ENCODE data around the gene TXNL1. TPM values are rescaled to one million over a fixed set of nuclear protein-coding genes. Genes with fewer than 3 reads are reported as not detected.

Gene TXNL1
- total RNA-seq, result 10 to 100 TPM; 54.3 to 57.7 TPM
- 10 to 100 TPM; 49.8 to 76.7 TPM for polyA plus RNA-seq
- long read RNA-seq, donor 1, full-length matches to known transcripts, result 52 of 78 reads
- long read RNA-seq, donor 1, partial matches to known transcripts, result 26 of 78 reads
- long read RNA-seq, donor 1, other reads (novel, unspliced or antisense), result 0 of 78 reads
- long read RNA-seq, donor 2, full-length matches to known transcripts, result 20 of 44 reads
- long read RNA-seq, donor 2, partial matches to known transcripts, result 24 of 44 reads
- long read RNA-seq, donor 2, other reads (novel, unspliced or antisense), result 0 of 44 reads
- long read RNA-seq, donor 3, full-length matches to known transcripts, result 18 of 42 reads
- long read RNA-seq, donor 3, partial matches to known transcripts, result 24 of 42 reads
- long read RNA-seq, donor 3, other reads (novel, unspliced or antisense), result 0 of 42 reads
- long read RNA-seq, donor 4, full-length matches to known transcripts, result 17 of 35 reads
- long read RNA-seq, donor 4, partial matches to known transcripts, result 18 of 35 reads
- long read RNA-seq, donor 4, other reads (novel, unspliced or antisense), result 0 of 35 reads
- long read RNA-seq, donor 5, full-length matches to known transcripts, result 71 of 107 reads
- long read RNA-seq, donor 5, partial matches to known transcripts, result 36 of 107 reads
- long read RNA-seq, donor 5, other reads (novel, unspliced or antisense), result 0 of 107 reads

GRCh38 chr18:56638232-56639103, at the start of gene TXNL1:
TSS of gene TXNL1 (minus strand) at chr18:56638592. CDS start at chr18:56638440, 152 bp downstream.
- H3K36me3 ChIP-seq (ENCODE audit: control insufficient read depth in 4 of 4, insufficient read depth in 4 of 4, low read length in 4 of 4), result peaks cover 0 to 3% (median 0%) of the 10 kb centered on the region in 4 donors
- 1% methylated on average over 63 to 64 of the region's 64 CpGs for WGBS, 2 donors

GRCh38 chr18:56684277-56684676, 45.9 kb upstream of the TXNL1 start:
- no peak for DNase-seq
- no peak for TF ChIP-seq CTCF (IDR thresholded peaks at IDR 0.05; ENCODE audit: control extremely low read depth, extremely low read depth)
- 98% methylated on average over 3 of the region's 3 CpGs for WGBS, 2 donors
- no peaks in the 10 kb centered on the region for H3K27me3 ChIP-seq (ENCODE audit: control insufficient read depth in 3 of 3, insufficient read depth in 3 of 3, low read length in 2 of 3)
- no peaks in the 10 kb centered on the region for H3K9me3 ChIP-seq (ENCODE audit: control insufficient read depth in 4 of 4, insufficient read depth in 3 of 4, low read length in 3 of 4)
- H3K27ac ChIP-seq (ENCODE audit: low read depth in 1 of 2, low read length in 1 of 2), result no peak overlapping the region
- peaks cover 0 to 2% (median 0%) of the 10 kb centered on the region in 5 donors for H3K4me1 ChIP-seq (ENCODE audit: control insufficient read depth in 5 of 5, insufficient read depth in 5 of 5, low read length in 5 of 5)
- no peak for ATAC-seq (ENCODE audit: insufficient read depth, low FRiP score)
- H3K36me3 ChIP-seq (ENCODE audit: control insufficient read depth in 4 of 4, insufficient read depth in 4 of 4, low read length in 4 of 4), result peaks cover 0 to 7% (median 5%) of the 10 kb centered on the region in 4 donors
- H3K4me3 ChIP-seq, result no peak overlapping the region
- H3K9ac ChIP-seq (ENCODE audit: insufficient read depth in 1 of 2, low read length in 2 of 2), result no peak overlapping the region

More at GRCh38 chr18:56638232-56639103, at the start of gene TXNL1:
- Histone ChIP-seq H3K4me1 (ENCODE audit: control insufficient read depth in 5 of 5, insufficient read depth in 5 of 5, low read length in 5 of 5) (peaks cover 4 to 22% (median 6%) of the 10 kb centered on the region in 5 donors), H3K9me3 (ENCODE audit: control insufficient read depth in 4 of 4, insufficient read depth in 3 of 4, low read length in 3 of 4) (no peaks in the 10 kb centered on the region), H3K4me3 (peak within 1 kb of the TSS; percentile 81), H3K9ac (ENCODE audit: insufficient read depth in 1 of 2, low read length in 2 of 2) (peak within 1 kb of the TSS; percentile 95 to 97), H3K27me3 (ENCODE audit: control insufficient read depth in 3 of 3, insufficient read depth in 3 of 3, low read length in 2 of 3) (no peaks in the 10 kb centered on the region), H3K27ac (ENCODE audit: low read depth in 1 of 2, low read length in 1 of 2) (peak within 1 kb of the TSS; percentile 96 to 98)
- ATAC-seq (ENCODE audit: insufficient read depth, low FRiP score), result peak; percentile 96
- peak; percentile 100 for DNase-seq
- no peak for TF ChIP-seq CTCF (IDR thresholded peaks at IDR 0.05; ENCODE audit: control extremely low read depth, extremely low read depth)

- no peak for DNase-seq
- no peak for ATAC-seq (ENCODE audit: insufficient read depth, low FRiP score)
Measured at GRCh38 chr18:56678836-56679565, 40.6 kb upstream of the TXNL1 start.

More at GRCh38 chr18:56678836-56679565, 40.6 kb upstream of the TXNL1 start:
- Histone ChIP-seq H3K27me3 (ENCODE audit: control insufficient read depth in 3 of 3, insufficient read depth in 3 of 3, low read length in 2 of 3) (no peaks in the 10 kb centered on the region), H3K9me3 (ENCODE audit: control insufficient read depth in 4 of 4, insufficient read depth in 3 of 4, low read length in 3 of 4) (no peaks in the 10 kb centered on the region), H3K4me3 (no peak overlapping the region), H3K36me3 (ENCODE audit: control insufficient read depth in 4 of 4, insufficient read depth in 4 of 4, low read length in 4 of 4) (peaks cover 2 to 8% (median 4%) of the 10 kb centered on the region in 4 donors), H3K27ac (ENCODE audit: low read depth in 1 of 2, low read length in 1 of 2) (no peak overlapping the region), H3K4me1 (ENCODE audit: control insufficient read depth in 5 of 5, insufficient read depth in 5 of 5, low read length in 5 of 5) (peaks cover 0 to 5% (median 0%) of the 10 kb centered on the region in 5 donors), H3K9ac (ENCODE audit: insufficient read depth in 1 of 2, low read length in 2 of 2) (no peak overlapping the region)
- WGBS, 2 donors, result 97% methylated on average over 4 of the region's 4 CpGs
- no peak for TF ChIP-seq CTCF (IDR thresholded peaks at IDR 0.05; ENCODE audit: control extremely low read depth, extremely low read depth)

Data from lung (tissue), 16 donors.